Stimulated activated CD8-positive, alpha-beta memory T cell treated with anti-CD3 and anti-CD28 coated beads, Interleukin-15, amount 100 ng/mL, for 48 hours (primary cell): ENCODE measurements around the gene ZSCAN9.

ENCODE experiments used
- DNase-seq, 2 donors: peaks; one replicate each; pipeline ENCODE4 v3.0.0-alpha.2; 2020; ENCODE audit warnings: low read depth in 2 of 2

ZSCAN9 gene

GRCh38 chr6:28225056-28225834 lies at the start of gene ZSCAN9:
Gene ZSCAN9, plus strand, starts transcription at chr6:28225275. Its CDS starts 1,810 bp downstream, at chr6:28227085.
- DNase-seq: peak; percentile 37

- no peak for DNase-seq
Measured at GRCh38 chr6:28176373-28176772, 48.7 kb upstream of the ZSCAN9 start.

- no peak for DNase-seq
Measured at GRCh38 chr6:28182255-28182654, 42.8 kb upstream of the ZSCAN9 start.

DNA sequence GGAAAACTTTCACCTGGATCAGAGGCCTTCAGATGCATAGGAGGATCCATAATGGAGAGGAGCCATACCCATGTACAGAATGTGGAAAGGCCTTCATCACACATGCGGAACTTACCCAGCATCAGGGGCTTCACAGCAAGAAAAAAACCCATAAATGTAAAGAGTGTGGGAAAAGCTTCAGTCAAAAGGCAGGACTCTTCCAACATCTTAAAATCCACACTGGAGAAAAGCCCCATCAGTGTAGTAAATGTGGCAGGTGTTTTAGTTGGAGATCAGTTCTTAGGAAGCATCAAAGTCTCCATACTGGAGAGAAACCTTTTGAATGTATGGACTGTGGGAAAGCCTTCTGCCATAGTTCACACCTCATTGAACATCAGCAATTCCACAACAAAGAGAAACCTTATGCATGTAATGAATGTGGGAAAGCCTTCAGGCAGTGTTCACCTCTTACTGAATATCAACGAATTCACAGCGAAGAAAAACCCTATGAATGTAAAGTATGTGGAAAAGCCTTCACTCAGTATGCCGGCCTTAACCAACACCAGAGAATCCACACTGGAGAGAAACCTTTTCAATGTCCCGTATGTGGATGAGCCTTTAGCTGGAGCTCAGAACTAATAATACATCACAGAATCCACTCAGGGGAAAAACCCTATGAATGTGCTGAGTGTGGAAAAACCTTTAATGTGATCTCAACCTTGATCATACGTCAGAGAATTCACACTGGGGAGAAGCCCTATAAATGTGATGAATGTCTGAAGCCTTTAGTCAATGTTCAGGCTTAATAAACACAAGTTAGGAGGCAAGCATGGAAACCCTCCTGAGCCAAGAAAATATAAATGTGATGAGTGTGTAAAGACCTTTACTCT lies 36.7 kb upstream of the ZSCAN9 start:
- DNase-seq: no peak

DNA sequence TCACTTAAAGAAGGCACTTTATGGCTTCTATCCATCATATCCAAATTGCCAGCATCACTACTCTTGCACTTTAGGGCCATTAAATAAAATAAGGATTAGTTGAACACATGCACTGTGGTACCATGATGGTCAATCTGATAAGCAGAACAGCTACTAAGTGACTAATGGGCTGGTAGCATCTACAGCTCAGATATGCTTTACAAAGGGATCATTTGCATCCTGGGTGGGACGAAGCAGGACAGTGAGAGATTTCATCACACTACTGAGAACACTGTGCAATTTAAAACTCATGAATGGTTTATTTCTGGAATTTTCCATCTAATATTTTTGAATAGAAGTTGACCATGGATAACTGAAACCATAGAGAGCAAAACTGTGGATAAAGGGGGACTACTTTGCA lies 25.1 kb upstream of the ZSCAN9 start:
- no peak for DNase-seq

DNA sequence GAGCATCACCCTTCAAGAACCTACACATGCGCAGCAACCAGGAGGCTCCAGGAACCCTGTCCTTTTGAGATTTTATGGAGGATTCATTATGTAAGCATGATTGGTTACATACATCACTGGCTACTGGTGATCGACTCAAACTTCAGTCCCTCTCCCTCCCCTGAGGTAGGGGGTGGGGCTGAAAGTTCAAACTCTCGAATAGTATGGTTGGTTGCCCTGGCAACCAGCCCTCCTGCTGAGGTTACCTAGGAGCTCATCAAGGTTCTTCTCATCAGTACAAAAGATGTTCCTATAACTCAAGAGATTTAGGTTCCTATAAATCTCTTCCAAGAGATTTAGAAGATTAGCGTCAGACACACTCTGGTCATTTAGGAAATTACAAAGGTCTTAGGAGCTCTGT lies 21.9 kb upstream of the ZSCAN9 start:
- DNase-seq: no peak

DNA sequence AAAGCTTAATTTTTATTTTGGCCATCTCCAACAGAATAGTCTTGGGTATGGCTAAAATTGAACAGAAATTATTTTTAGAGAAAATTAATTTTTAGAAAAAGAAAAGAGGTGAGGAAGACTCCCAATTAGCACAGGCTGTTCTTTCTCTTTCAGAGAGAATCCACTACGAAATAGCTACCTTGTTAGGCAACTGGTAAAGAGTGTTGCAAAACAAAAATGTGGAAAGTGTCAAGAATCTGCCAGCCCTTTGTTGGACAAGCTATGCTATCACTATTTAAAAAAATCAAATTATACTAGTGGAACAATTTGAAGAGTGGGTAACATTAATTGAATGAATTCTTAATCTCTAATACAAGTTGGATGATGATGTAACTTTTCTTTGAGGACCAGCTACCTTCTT lies 19.2 kb upstream of the ZSCAN9 start:
- no peak for DNase-seq

- DNase-seq: no peak
Measured at GRCh38 chr6:28206527-28206926, 18.5 kb upstream of the ZSCAN9 start.

DNA sequence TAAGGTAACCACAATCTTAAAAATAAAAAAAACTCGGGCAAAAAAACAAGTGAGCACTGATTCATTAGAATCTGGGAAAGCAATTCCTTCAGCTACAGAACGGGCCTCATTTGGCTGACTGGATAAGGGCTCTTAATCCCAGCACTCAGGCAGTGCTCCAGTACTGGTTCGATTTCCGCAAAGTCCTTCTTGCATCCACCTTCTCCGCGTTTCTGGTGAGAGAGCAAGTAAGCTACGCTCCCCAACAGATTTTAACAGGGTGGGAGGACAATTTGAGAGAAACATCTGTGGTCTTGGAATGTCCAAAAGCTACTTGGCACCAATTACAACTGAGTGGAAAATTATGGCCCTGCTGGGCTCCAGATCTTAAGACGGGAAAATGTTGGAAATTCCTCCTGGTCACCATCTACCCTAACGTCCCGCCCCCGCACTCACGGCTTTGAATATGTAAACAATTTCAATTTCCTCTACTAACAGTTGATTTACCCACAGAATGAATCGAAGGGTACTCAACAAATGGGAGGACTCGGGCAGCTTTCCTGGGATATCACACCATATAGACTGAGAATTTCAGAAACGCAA lies 18.1 kb upstream of the ZSCAN9 start:
- no peak for DNase-seq

GRCh38 chr6:28207510-28208110 lies 17.5 kb upstream of the ZSCAN9 start:
- peak in 1 of 2 donors; percentile 12 for DNase-seq

DNA sequence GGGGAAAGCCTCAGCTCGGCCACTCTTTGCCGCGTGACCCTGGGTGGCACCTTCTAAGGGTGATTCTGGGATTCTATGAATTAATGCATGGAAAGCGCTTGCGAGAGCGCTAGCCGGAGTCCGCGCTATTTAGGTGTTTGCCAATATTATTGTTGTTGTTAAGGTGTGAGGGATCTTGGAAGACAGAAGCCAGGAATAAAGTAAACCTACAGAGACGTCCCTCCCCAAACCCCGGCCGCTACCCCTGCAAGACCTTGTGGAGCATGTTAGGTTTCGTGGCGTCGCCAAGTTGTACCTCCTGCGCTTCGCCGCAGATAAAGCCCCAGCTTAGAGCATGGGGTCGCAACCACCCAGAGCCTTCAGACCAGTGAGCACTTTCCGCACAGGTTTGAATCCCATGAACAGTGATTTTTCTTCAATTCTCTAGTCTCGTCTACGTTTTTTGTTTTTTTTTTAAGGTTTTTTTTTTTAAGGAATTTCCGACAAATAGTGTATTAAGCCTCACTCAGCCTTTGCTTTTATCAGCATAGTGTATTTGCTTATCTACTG lies 16.9 kb upstream of the ZSCAN9 start:
- DNase-seq: no peak

GRCh38 chr6:28209753-28210535 lies 15.1 kb upstream of the ZSCAN9 start:
- DNase-seq: no peak

DNA sequence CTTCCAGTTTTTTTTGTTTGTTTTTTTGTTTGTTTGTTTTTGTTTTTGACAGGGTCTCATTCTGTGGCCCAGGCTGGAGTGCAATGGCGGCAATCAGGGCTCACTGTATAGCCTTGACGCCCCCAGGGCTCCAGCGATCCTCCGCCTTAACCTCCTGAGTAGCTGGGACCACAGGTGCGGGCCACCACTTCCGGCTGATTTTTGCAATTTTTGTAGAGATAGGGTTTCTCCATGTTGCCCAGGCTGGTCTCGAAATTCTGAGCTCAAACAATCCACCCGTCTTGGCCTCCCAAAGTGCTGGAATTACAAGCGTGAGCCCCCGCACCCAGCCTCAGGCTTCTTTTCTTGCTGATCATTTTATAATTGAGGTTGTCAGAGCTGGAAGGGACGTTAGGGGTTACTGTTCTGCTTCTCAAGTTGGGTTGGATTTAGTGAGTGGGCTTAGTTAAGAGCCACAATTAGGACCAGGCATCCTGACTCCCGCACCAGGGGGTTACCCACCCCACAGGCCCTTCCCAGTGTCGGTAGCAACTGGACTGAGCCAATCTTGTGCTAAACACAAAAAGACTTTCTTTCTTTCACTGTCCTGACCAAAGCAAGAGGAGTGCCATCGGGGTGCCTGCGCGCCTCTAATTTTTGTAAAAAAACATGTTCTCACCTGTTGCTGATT lies 13.1 kb upstream of the ZSCAN9 start:
- DNase-seq: no peak

DNA sequence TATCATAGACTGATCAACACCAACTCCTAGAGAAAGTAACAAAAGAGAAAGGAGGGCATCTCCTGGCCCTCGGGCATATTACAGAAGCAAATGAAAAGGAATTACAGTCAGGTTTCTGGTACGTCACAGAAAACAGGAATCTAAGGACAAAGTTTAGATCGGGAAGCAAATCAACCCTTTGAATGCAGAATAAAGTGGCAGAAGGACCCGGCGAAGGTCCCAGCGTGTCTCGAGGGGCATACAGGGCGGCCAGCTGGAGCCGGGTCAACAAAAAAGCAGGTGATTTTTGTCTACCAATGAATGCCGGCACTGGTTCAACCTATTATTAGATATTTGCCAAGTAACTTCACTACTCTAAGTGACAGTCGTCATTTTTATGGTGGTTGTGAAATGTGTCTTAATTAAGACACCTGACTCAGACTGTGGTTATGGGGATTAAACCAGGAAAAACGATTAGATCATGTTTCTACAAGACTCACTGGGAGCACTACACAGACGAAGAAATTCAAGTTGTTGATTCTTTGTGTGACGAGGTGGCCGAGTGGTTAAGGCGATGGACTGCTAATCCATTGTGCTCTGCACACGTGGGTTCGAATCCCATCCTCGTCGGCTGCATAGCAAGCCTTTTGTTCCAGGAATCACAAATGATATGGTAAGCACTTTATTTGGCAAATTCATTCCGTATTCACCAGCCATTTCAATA lies 12.4 kb upstream of the ZSCAN9 start:
- peak; percentile 49 to 50 for DNase-seq

GRCh38 chr6:28213213-28213523 lies 11.9 kb upstream of the ZSCAN9 start:
- DNase-seq: no peak

- DNase-seq: no peak
Measured at GRCh38 chr6:28215425-28215824, 9.7 kb upstream of the ZSCAN9 start.

GRCh38 chr6:28217890-28218289 lies 7.2 kb upstream of the ZSCAN9 start:
- DNase-seq: no peak

DNA sequence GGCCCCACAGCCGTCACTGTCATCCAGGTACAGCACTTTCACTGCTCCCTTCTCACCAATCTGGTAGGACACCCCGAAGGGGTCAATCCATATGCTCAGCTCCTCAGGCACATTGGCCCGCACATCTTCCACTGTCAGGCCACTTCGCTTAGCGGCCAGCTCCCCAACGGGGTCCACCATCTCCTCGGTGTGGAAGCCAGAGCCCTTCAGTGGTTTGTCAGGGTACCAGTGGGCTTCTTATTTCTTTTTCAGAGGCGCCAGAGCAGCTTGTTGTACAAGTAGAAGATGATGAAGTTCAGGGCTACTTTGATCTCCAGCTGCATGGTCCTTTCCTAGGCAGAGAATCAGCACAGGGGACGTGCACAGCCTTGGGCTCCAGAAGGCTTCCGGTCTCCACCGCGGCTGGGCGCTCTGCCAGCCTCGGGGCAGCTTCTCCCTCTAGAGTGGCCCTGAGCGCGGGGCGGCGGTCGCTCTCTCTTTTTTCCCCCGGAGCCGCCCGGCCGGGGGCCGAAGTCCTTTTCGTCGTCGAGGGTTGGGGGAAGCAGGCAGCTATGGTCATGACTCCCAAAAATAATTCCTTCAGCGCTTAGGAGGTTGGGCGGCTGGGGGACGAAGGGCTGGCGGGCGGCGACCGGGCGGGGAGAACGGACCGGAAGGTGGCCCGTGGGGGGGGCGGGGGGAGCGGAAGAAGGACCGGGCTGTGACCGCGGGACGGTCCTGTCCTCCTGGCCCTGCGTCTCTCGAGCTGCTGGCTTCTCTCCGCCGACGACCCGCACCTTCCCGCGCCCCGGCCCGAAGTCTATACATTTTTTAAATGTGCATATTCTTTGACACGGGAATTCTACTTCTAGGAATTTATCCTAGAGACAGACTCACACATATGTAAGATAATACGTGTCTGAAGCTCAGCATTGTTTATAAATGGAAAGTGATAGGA lies 6.5 kb upstream of the ZSCAN9 start:
- DNase-seq: peak in 1 of 2 donors; percentile 30
